ENCODE data around the gene UNC45B.
"Not testable (repeated sequence)": the region's sequence is repeated elsewhere in the genome, so short reads cannot be mapped to it uniquely, and the experiment has no call there.

Gene UNC45B

GRCh38 chr17:35147375-35147905 is at the start of gene UNC45B:
Gene UNC45B (plus strand): TSS chr17:35147817. CDS start chr17:35148264, 447 bp downstream.
- no peak for DNase-seq

- DNase-seq = no peak
These were observed 47.7 kb upstream of the UNC45B start for GRCh38 chr17:35099908-35100307.

GRCh38 chr17:35101036-35101435 is 46.6 kb upstream of the UNC45B start:
- DNase-seq = no peak

GRCh38 chr17:35101725-35102124 is 45.9 kb upstream of the UNC45B start:
- DNase-seq = no peak

- no peak for DNase-seq
These were observed 44.3 kb upstream of the UNC45B start for GRCh38 chr17:35103271-35103670.

GRCh38 chr17:35104844-35105450 is 42.7 kb upstream of the UNC45B start:
- DNase-seq = no peak

GRCh38 chr17:35110791-35111190 is 36.8 kb upstream of the UNC45B start:
- not testable (repeated sequence) for DNase-seq

- DNase-seq = no peak
These were observed 30.8 kb upstream of the UNC45B start for GRCh38 chr17:35116845-35117244.

- DNase-seq = peak in 1 of 58 donors; percentile 6
These were observed 29.6 kb upstream of the UNC45B start for GRCh38 chr17:35117984-35118383.

GRCh38 chr17:35119370-35120165 is 28.0 kb upstream of the UNC45B start, which contains the start of gene RAD51D:
Gene RAD51D (minus strand): TSS chr17:35119860. CDS start chr17:35119613, 247 bp downstream.
- peak in 53 of 58 donors; percentile 14 to 76 (median 62) for DNase-seq

GRCh38 chr17:35121315-35121714 is 26.3 kb upstream of the UNC45B start, which contains the start of gene FNDC8:
Gene FNDC8 (plus strand): TSS chr17:35121615. CDS start chr17:35121694, 79 bp downstream.
- no peak for DNase-seq

GRCh38 chr17:35127751-35128514 is 19.7 kb upstream of the UNC45B start:
- no peak for DNase-seq

- DNase-seq = no peak
These were observed 18.3 kb upstream of the UNC45B start for GRCh38 chr17:35129154-35129972.

- no peak for DNase-seq
These were observed 17.7 kb upstream of the UNC45B start for GRCh38 chr17:35129973-35130351.

GRCh38 chr17:35130392-35130791 is 17.2 kb upstream of the UNC45B start:
- DNase-seq = no peak

GRCh38 chr17:35132099-35132498 is 15.5 kb upstream of the UNC45B start:
- DNase-seq = no peak

- DNase-seq = no peak
These were observed 14.6 kb upstream of the UNC45B start for GRCh38 chr17:35132816-35133550.

GRCh38 chr17:35135322-35135721 is 12.3 kb upstream of the UNC45B start:
- no peak for DNase-seq

GRCh38 chr17:35138218-35138617 is 9.4 kb upstream of the UNC45B start:
- DNase-seq = no peak
